ENCODE data around the gene HSPB7.
"Not testable (repeated sequence)": the region's sequence is repeated elsewhere in the genome, so short reads cannot be mapped to it uniquely, and the experiment has no call there.

HSPB7 gene

GRCh38 chr1:16053781-16054502 is 36.1 kb upstream of the HSPB7 start:
- no peak overlapping the region for H4K91ac ChIP-seq (ENCODE audit: low read depth, low read length, poor library complexity)
- no peak overlapping the region for H4K8ac ChIP-seq (ENCODE audit: low read depth, low read length)
- H2BK15ac ChIP-seq (ENCODE audit: low read length) = peak overlapping the region; percentile 63
- DNase-seq (ENCODE audit: low spot score) = no peak
- no peak overlapping the region for H3K9ac ChIP-seq (ENCODE audit: low read depth, low read length, poor library complexity)
- no peak overlapping the region for H3K4me3 ChIP-seq (ENCODE audit: low read length in 2 of 2)
- no peak overlapping the region for H3K23ac ChIP-seq (ENCODE audit: low read depth, low read length, poor library complexity)
- no peak overlapping the region for H2AK5ac ChIP-seq (ENCODE audit: low read depth, low read length)
- no peaks in the 10 kb centered on the region for H3K79me1 ChIP-seq (ENCODE audit: low read depth, low read length)
- no peak overlapping the region for H3K14ac ChIP-seq (ENCODE audit: low read length)
- WGBS, 2 donors (ENCODE audit: extremely low coverage in 2 of 2, insufficient read length in 2 of 2, insufficient replicate concordance in 1 of 2) = no CpG with 5 or more reads among the region's 8 CpGs
- no peak overlapping the region for H2BK5ac ChIP-seq (ENCODE audit: low read length)
- no peak overlapping the region for H3K4me2 ChIP-seq (ENCODE audit: insufficient read depth, low read length, poor library complexity, severe bottlenecking)
- H2AFZ ChIP-seq (ENCODE audit: low read length) = no peak overlapping the region
- peaks cover 8 to 14% of the 10 kb centered on the region in 2 donors for H3K4me1 ChIP-seq (ENCODE audit: control insufficient read depth in 2 of 2, insufficient read depth in 1 of 2, low read depth in 1 of 2, low read length in 2 of 2)
- peaks cover 0 to 3% (median 2%) of the 10 kb centered on the region in 3 experiments for H3K27me3 ChIP-seq (ENCODE audit: control insufficient read depth in 3 of 3, insufficient read depth in 3 of 3, low read depth in 1 of 3, low read length in 3 of 3)
- no peak overlapping the region for H2BK12ac ChIP-seq (ENCODE audit: low read length)
- no peak overlapping the region for H3K18ac ChIP-seq (ENCODE audit: low read length)
- H3K27ac ChIP-seq (replicated peaks; ENCODE audit: low read length) = no peak overlapping the region
- H3K4ac ChIP-seq (ENCODE audit: low read length) = no peak overlapping the region
- no peak overlapping the region for H2BK120ac ChIP-seq (ENCODE audit: low read depth, low read length)
- H3K36me3 ChIP-seq (replicated peaks in 1 of 2; ENCODE audit: control insufficient read depth in 2 of 2, insufficient read depth in 2 of 2, low read length in 2 of 2) = no peaks in the 10 kb centered on the region
- no peaks in the 10 kb centered on the region for H3K9me3 ChIP-seq (replicated peaks in 1 of 2; ENCODE audit: control insufficient read depth in 2 of 2, insufficient read depth in 1 of 2, low read depth in 1 of 2, low read length in 2 of 2)

GRCh38 chr1:16051949-16052348 is 34.1 kb upstream of the HSPB7 start:
- WGBS, 2 donors (ENCODE audit: extremely low coverage in 2 of 2, insufficient read length in 2 of 2, insufficient replicate concordance in 1 of 2) = no CpG with 5 or more reads among the region's 12 CpGs
- not testable (repeated sequence) for H3K27ac ChIP-seq (replicated peaks; ENCODE audit: low read length); H3K36me3 ChIP-seq (replicated peaks in 1 of 2; ENCODE audit: control insufficient read depth in 2 of 2, insufficient read depth in 2 of 2, low read length in 2 of 2); H3K4me2 ChIP-seq (ENCODE audit: insufficient read depth, low read length, poor library complexity, severe bottlenecking); H2BK12ac ChIP-seq (ENCODE audit: low read length); H3K18ac ChIP-seq (ENCODE audit: low read length); H2AK5ac ChIP-seq (ENCODE audit: low read depth, low read length); H2BK15ac ChIP-seq (ENCODE audit: low read length); H2BK120ac ChIP-seq (ENCODE audit: low read depth, low read length); H2BK5ac ChIP-seq (ENCODE audit: low read length); H3K79me1 ChIP-seq (ENCODE audit: low read depth, low read length); DNase-seq (ENCODE audit: low spot score); H3K4ac ChIP-seq (ENCODE audit: low read length); H3K4me3 ChIP-seq (ENCODE audit: low read length in 2 of 2); H2AFZ ChIP-seq (ENCODE audit: low read length); H3K23ac ChIP-seq (ENCODE audit: low read depth, low read length, poor library complexity); H4K91ac ChIP-seq (ENCODE audit: low read depth, low read length, poor library complexity); H3K14ac ChIP-seq (ENCODE audit: low read length); H3K9me3 ChIP-seq (replicated peaks in 1 of 2; ENCODE audit: control insufficient read depth in 2 of 2, insufficient read depth in 1 of 2, low read depth in 1 of 2, low read length in 2 of 2); H3K9ac ChIP-seq (ENCODE audit: low read depth, low read length, poor library complexity); H4K8ac ChIP-seq (ENCODE audit: low read depth, low read length)
- Histone ChIP-seq H3K27me3 (ENCODE audit: control insufficient read depth in 3 of 3, insufficient read depth in 3 of 3, low read depth in 1 of 3, low read length in 3 of 3) (peaks cover 0 to 11% (median 4%) of the 10 kb centered on the region in 3 experiments), H3K4me1 (ENCODE audit: control insufficient read depth in 2 of 2, insufficient read depth in 1 of 2, low read depth in 1 of 2, low read length in 2 of 2) (peaks cover 11 to 19% of the 10 kb centered on the region in 2 donors)

- H4K8ac ChIP-seq (ENCODE audit: low read depth, low read length) = no peak overlapping the region
- H3K23ac ChIP-seq (ENCODE audit: low read depth, low read length, poor library complexity) = no peak overlapping the region
- DNase-seq (ENCODE audit: low spot score) = no peak
- H3K9me3 ChIP-seq (replicated peaks in 1 of 2; ENCODE audit: control insufficient read depth in 2 of 2, insufficient read depth in 1 of 2, low read depth in 1 of 2, low read length in 2 of 2) = no peaks in the 10 kb centered on the region
- H3K4me2 ChIP-seq (ENCODE audit: insufficient read depth, low read length, poor library complexity, severe bottlenecking) = no peak overlapping the region
- peaks cover 11 to 18% of the 10 kb centered on the region in 2 donors for H3K4me1 ChIP-seq (ENCODE audit: control insufficient read depth in 2 of 2, insufficient read depth in 1 of 2, low read depth in 1 of 2, low read length in 2 of 2)
- H2BK5ac ChIP-seq (ENCODE audit: low read length) = no peak overlapping the region
- H4K91ac ChIP-seq (ENCODE audit: low read depth, low read length, poor library complexity) = no peak overlapping the region
- H2BK120ac ChIP-seq (ENCODE audit: low read depth, low read length) = no peak overlapping the region
- no peaks in the 10 kb centered on the region for H3K79me1 ChIP-seq (ENCODE audit: low read depth, low read length)
- no peak overlapping the region for H3K9ac ChIP-seq (ENCODE audit: low read depth, low read length, poor library complexity)
- H3K4ac ChIP-seq (ENCODE audit: low read length) = no peak overlapping the region
- no peak overlapping the region for H3K4me3 ChIP-seq (ENCODE audit: low read length in 2 of 2)
- no peak overlapping the region for H2BK12ac ChIP-seq (ENCODE audit: low read length)
- H3K27me3 ChIP-seq (ENCODE audit: control insufficient read depth in 3 of 3, insufficient read depth in 3 of 3, low read depth in 1 of 3, low read length in 3 of 3) = peaks cover 0 to 14% (median 4%) of the 10 kb centered on the region in 3 experiments
- H2BK15ac ChIP-seq (ENCODE audit: low read length) = no peak overlapping the region
- H3K14ac ChIP-seq (ENCODE audit: low read length) = no peak overlapping the region
- H3K36me3 ChIP-seq (replicated peaks in 1 of 2; ENCODE audit: control insufficient read depth in 2 of 2, insufficient read depth in 2 of 2, low read length in 2 of 2) = no peaks in the 10 kb centered on the region
- H3K18ac ChIP-seq (ENCODE audit: low read length) = no peak overlapping the region
- no peak overlapping the region for H2AK5ac ChIP-seq (ENCODE audit: low read depth, low read length)
- WGBS, 2 donors (ENCODE audit: extremely low coverage in 2 of 2, insufficient read length in 2 of 2, insufficient replicate concordance in 1 of 2) = no CpG with 5 or more reads among the region's 3 CpGs
- H3K27ac ChIP-seq (replicated peaks; ENCODE audit: low read length) = no peak overlapping the region
- H2AFZ ChIP-seq (ENCODE audit: low read length) = no peak overlapping the region
Measured at GRCh38 chr1:16051039-16051438, 33.2 kb upstream of the HSPB7 start.

GRCh38 chr1:16050328-16050727 is 32.5 kb upstream of the HSPB7 start:
- no peak overlapping the region for H3K27ac ChIP-seq (replicated peaks; ENCODE audit: low read length)
- H3K27me3 ChIP-seq (ENCODE audit: control insufficient read depth in 3 of 3, insufficient read depth in 3 of 3, low read depth in 1 of 3, low read length in 3 of 3) = peaks cover 0 to 14% (median 4%) of the 10 kb centered on the region in 3 experiments
- H2BK12ac ChIP-seq (ENCODE audit: low read length) = no peak overlapping the region
- no peaks in the 10 kb centered on the region for H3K79me1 ChIP-seq (ENCODE audit: low read depth, low read length)
- H3K36me3 ChIP-seq (replicated peaks in 1 of 2; ENCODE audit: control insufficient read depth in 2 of 2, insufficient read depth in 2 of 2, low read length in 2 of 2) = no peaks in the 10 kb centered on the region
- H2BK15ac ChIP-seq (ENCODE audit: low read length) = peak overlapping the region; percentile 14
- no peak overlapping the region for H4K91ac ChIP-seq (ENCODE audit: low read depth, low read length, poor library complexity)
- no peak overlapping the region for H3K4ac ChIP-seq (ENCODE audit: low read length)
- H3K4me1 ChIP-seq (ENCODE audit: control insufficient read depth in 2 of 2, insufficient read depth in 1 of 2, low read depth in 1 of 2, low read length in 2 of 2) = peaks cover 11 to 14% of the 10 kb centered on the region in 2 donors
- no peak overlapping the region for H2AFZ ChIP-seq (ENCODE audit: low read length)
- H4K8ac ChIP-seq (ENCODE audit: low read depth, low read length) = no peak overlapping the region
- no peaks in the 10 kb centered on the region for H3K9me3 ChIP-seq (replicated peaks in 1 of 2; ENCODE audit: control insufficient read depth in 2 of 2, insufficient read depth in 1 of 2, low read depth in 1 of 2, low read length in 2 of 2)
- H2AK5ac ChIP-seq (ENCODE audit: low read depth, low read length) = peak overlapping the region; percentile 64
- no peak overlapping the region for H2BK5ac ChIP-seq (ENCODE audit: low read length)
- no peak overlapping the region for H3K18ac ChIP-seq (ENCODE audit: low read length)
- H3K4me3 ChIP-seq (ENCODE audit: low read length in 2 of 2) = peak overlapping the region in 1 of 2 donors; percentile 4
- H3K14ac ChIP-seq (ENCODE audit: low read length) = no peak overlapping the region
- H3K9ac ChIP-seq (ENCODE audit: low read depth, low read length, poor library complexity) = no peak overlapping the region
- no peak overlapping the region for H2BK120ac ChIP-seq (ENCODE audit: low read depth, low read length)
- no peak overlapping the region for H3K23ac ChIP-seq (ENCODE audit: low read depth, low read length, poor library complexity)
- no peak for DNase-seq (ENCODE audit: low spot score)
- no CpG with 5 or more reads among the region's 7 CpGs for WGBS, 2 donors (ENCODE audit: extremely low coverage in 2 of 2, insufficient read length in 2 of 2, insufficient replicate concordance in 1 of 2)
- no peak overlapping the region for H3K4me2 ChIP-seq (ENCODE audit: insufficient read depth, low read length, poor library complexity, severe bottlenecking)
